Uterus (tissue), 4 donors: ENCODE results near the gene FAM120B. TPM values are rescaled to one million over a fixed set of nuclear protein-coding genes. Genes with fewer than 3 reads are reported as not detected.

Experiments used
- DNase-seq, 2 donors: peaks; one replicate each; pipeline ENCODE4 v3.0.0-alpha.2; 2019 to 2020
- H3K27ac ChIP-seq, 2 donors: fragments of 200-600 bp; sonication (generic); 1 replicate in 1 of 2; 2 replicates in 1 of 2; pipeline ENCODE4 v1.5.1; 2016 to 2018
- H3K27me3 ChIP-seq, 2 donors: fragments of 200-600 bp; sonication (generic); one replicate each; pipeline ENCODE4 v1.5.1; 2018 to 2019; ENCODE audit warnings: control low read depth in 1 of 2
- H3K36me3 ChIP-seq, 2 donors: fragments of 200-600 bp; sonication (generic); one replicate each; pipeline ENCODE4 v1.5.1; 2019; ENCODE audit warnings: control low read depth in 1 of 2
- H3K4me1 ChIP-seq, 2 donors: fragments of 200-600 bp; sonication (generic); one replicate each; pipeline ENCODE4 v1.5.1; 2018 to 2019; ENCODE audit warnings: control low read depth in 1 of 2
- H3K4me3 ChIP-seq, 2 donors: fragments of 200-600 bp; sonication (generic); 1 replicate in 1 of 2; 2 replicates in 1 of 2; pipeline ENCODE4 v1.5.1; 2018 to 2019; ENCODE audit warnings: mild to moderate bottlenecking in 1 of 2
- H3K9me3 ChIP-seq, 2 donors: fragments of 200-600 bp; sonication (generic); one replicate each; pipeline ENCODE4 v1.5.1; 2019; ENCODE audit warnings: control low read depth in 1 of 2
- CTCF ChIP-seq, 4 experiments: fragments of 200-600 bp in 2 of 4; fragments of 450-650 bp in 2 of 4; sonication (generic) in 2 of 4; IDR thresholded peaks; one replicate each; pipeline ENCODE4 v1.5.1; 2016 to 2019; ENCODE audit warnings: antibody characterized with exemption in 4 of 4, mild to moderate bottlenecking in 2 of 4, moderate library complexity in 1 of 4
- POLR2A ChIP-seq, 2 donors: fragments of 450-650 bp; IDR thresholded peaks; one replicate each; pipeline ENCODE4 v1.6.1; 2016; ENCODE audit warnings: antibody characterized with exemption in 2 of 2, mild to moderate bottlenecking in 1 of 2, moderate library complexity in 1 of 2
- intact Hi-C: fragments of 100-400 bp; cut with DNase I; formaldehyde crosslinking; loops from one replicate; pipeline ENCODE4 v1.15.1; 2023; ENCODE audit warnings: low total_unique reads
- total RNA-seq, 4 donors: library from RNA; depleted of rRNA in 3 of 4; stranded (reverse); fragments of >200 nt in 3 of 4; gene quantifications; one replicate each; pipeline versions ENCODE4 v1.1.0 to v1.2.4, GENCODE V29; 2014 to 2023
- donor health status: DM: yes; HTN: yes; CAD: no.

Gene FAM120B
- total RNA-seq, 4 donors from 2014 or later = 12.1 to 50.9 (median 35.2) TPM

- intact Hi-C loops = no loop called here
- H3K27ac ChIP-seq = peak overlapping the region in 1 of 2 donors; percentile 5
- no peak for DNase-seq
- no peaks in the 10 kb centered on the region for H3K36me3 ChIP-seq
- H3K4me3 ChIP-seq = peak overlapping the region in 1 of 2 donors; percentile 49
- peaks cover 4 to 16% of the 10 kb centered on the region in 2 donors for H3K27me3 ChIP-seq
- H3K4me1 ChIP-seq = peaks cover 0 to 20% of the 10 kb centered on the region in 2 donors
- no peaks in the 10 kb centered on the region for H3K9me3 ChIP-seq
- no peak for TF ChIP-seq CTCF (IDR thresholded peaks at IDR 0.05)
- TF ChIP-seq POLR2A (IDR thresholded peaks at IDR 0.05) = no peak
Observed at GRCh38 chr6:170288852-170289179, 17.7 kb upstream of the FAM120B start.

GRCh38 chr6:170289180-170289931, 17.2 kb upstream of the FAM120B start:
- peak overlapping the region; percentile 63 to 66 for H3K27ac ChIP-seq
- no peaks in the 10 kb centered on the region for H3K36me3 ChIP-seq
- H3K27me3 ChIP-seq = peaks cover 9 to 16% of the 10 kb centered on the region in 2 donors
- no peak for DNase-seq
- H3K9me3 ChIP-seq = no peaks in the 10 kb centered on the region
- peak overlapping the region; percentile 35 to 49 for H3K4me3 ChIP-seq
- intact Hi-C loops = no loop called here
- no peak for TF ChIP-seq CTCF (IDR thresholded peaks at IDR 0.05)
- no peak for TF ChIP-seq POLR2A (IDR thresholded peaks at IDR 0.05)
- peaks cover 0 to 20% of the 10 kb centered on the region in 2 donors for H3K4me1 ChIP-seq

GRCh38 chr6:170289951-170290295, 16.6 kb upstream of the FAM120B start:
- Histone ChIP-seq H3K27ac (peak overlapping the region; percentile 63 to 66), H3K9me3 (no peaks in the 10 kb centered on the region), H3K27me3 (peaks cover 15 to 17% of the 10 kb centered on the region in 2 donors), H3K4me1 (peaks cover 0 to 20% of the 10 kb centered on the region in 2 donors), H3K4me3 (peak overlapping the region; percentile 35 to 49), H3K36me3 (no peaks in the 10 kb centered on the region)
- no peak for DNase-seq
- intact Hi-C loops = no loop called here
- TF ChIP-seq POLR2A (IDR thresholded peaks at IDR 0.05) = no peak
- TF ChIP-seq CTCF (IDR thresholded peaks at IDR 0.05) = no peak

GRCh38 chr6:170290296-170291128, 16.0 kb upstream of the FAM120B start, which contains the start of gene DLL1:
TSS of gene DLL1 (minus strand) at chr6:170291078. CDS start at chr6:170290139, 939 bp downstream.
- DNase-seq = peak in 1 of 2 donors; percentile 51
- Histone ChIP-seq H3K4me1 (peaks cover 0 to 25% of the 10 kb centered on the region in 2 donors), H3K36me3 (no peaks in the 10 kb centered on the region), H3K27me3 (peaks cover 18 to 23% of the 10 kb centered on the region in 2 donors), H3K27ac (peak within 1 kb of the TSS; percentile 63 to 66), H3K9me3 (no peaks in the 10 kb centered on the region), H3K4me3 (peak within 1 kb of the TSS; percentile 35 to 49)
- intact Hi-C loops = no loop called here
- TF ChIP-seq CTCF (IDR thresholded peaks at IDR 0.05) (no peak), POLR2A (IDR thresholded peaks at IDR 0.05) (peak; percentile 16 to 25)
